B cell (primary cell): ENCODE data around the gene ABCC5. TPM values are rescaled to one million over a fixed set of nuclear protein-coding genes. Genes with fewer than 3 reads are reported as not detected.

Experiments used
- ATAC-seq: fragments of 200-7000 bp; cut with Tn5 transposase; one replicate; pipeline ENCODE4 v1.10.0; 2021; ENCODE audit warnings: low read depth, mild to moderate bottlenecking, moderate number of reproducible peaks, moderate library complexity
- CTCF ChIA-PET: fragments of 350-600 bp; sonication (Branson Sonifier 250); formaldehyde crosslinking; loops from one replicate; lab custom pipeline; 2021; ENCODE audit warnings: antibody characterized with exemption, inconsistent platforms; lab: Charles Lee
- POLR2A ChIA-PET: fragments of 350-600 bp; sonication (Branson Sonifier 250); formaldehyde crosslinking; loops from one replicate; lab custom pipeline; 2021; ENCODE audit warnings: antibody characterized with exemption; lab: Charles Lee
- DNase-seq: peaks from one replicate; pipeline ENCODE4 v3.0.0; 2013
- H2AFZ ChIP-seq: 2 replicates; pipeline ENCODE4 v1.6.1; 2012; ENCODE audit warnings: mild to moderate bottlenecking, low read depth, low read length; ENCODE audit not compliant: insufficient read depth, poor library complexity, severe bottlenecking
- H3K27ac ChIP-seq, 2 donors: 1 replicate in 1 of 2; 2 replicates in 1 of 2; pipeline ENCODE4 v1.5.1; 2012 to 2013; ENCODE audit warnings: low read length in 2 of 2, mild to moderate bottlenecking in 2 of 2, moderate library complexity in 1 of 2
- H3K27me3 ChIP-seq, 4 experiments: fragments of 200-600 bp in 1 of 4; sonication (generic) in 1 of 4; replicated peaks in 1 of 4; 1 replicate in 2 of 4; 2 replicates in 2 of 4; pipeline versions ENCODE4 v1.6.1 to v1.7.0; 2013 to 2016; ENCODE audit warnings: low read length in 3 of 4, mild to moderate bottlenecking in 2 of 4, mixed read lengths in 1 of 4, moderate library complexity in 1 of 4; ENCODE audit not compliant: insufficient read depth in 4 of 4, control insufficient read depth in 3 of 4; ENCODE audit errors: control extremely low read depth in 1 of 4
- H3K36me3 ChIP-seq, 2 experiments: replicated peaks in 1 of 2; 1 replicate in 1 of 2; 2 replicates in 1 of 2; pipeline versions ENCODE4 v1.6.1 to v1.7.1; 2013; ENCODE audit warnings: low read length in 1 of 2; ENCODE audit not compliant: insufficient read depth in 2 of 2, control insufficient read depth in 1 of 2; ENCODE audit errors: control extremely low read depth in 1 of 2, extremely low read depth in 1 of 2
- H3K4me1 ChIP-seq, 2 donors: fragments of 200-600 bp in 1 of 2; sonication (generic) in 1 of 2; 1 replicate in 1 of 2; 2 replicates in 1 of 2; pipeline versions ENCODE4 v1.5.1 to v1.6.1; 2013 to 2017; ENCODE audit warnings: low read length in 2 of 2; ENCODE audit not compliant: control insufficient read depth in 2 of 2, insufficient read depth in 2 of 2
- H3K4me2 ChIP-seq: replicated peaks from 2 replicates; pipeline ENCODE3; 2012; ENCODE audit warnings: mild to moderate bottlenecking, low read depth, low read length; ENCODE audit not compliant: poor library complexity, severe bottlenecking
- H3K4me3 ChIP-seq, 5 experiments: fragments of 200-600 bp in 1 of 5; sonication (generic) in 1 of 5; 1 replicate in 3 of 5; 2 replicates in 2 of 5; pipeline versions ENCODE4 v1.5.1 to v1.7.0; 2011 to 2016; ENCODE audit warnings: low read length in 4 of 5, mild to moderate bottlenecking in 4 of 5, low read depth in 2 of 5, control low read depth in 1 of 5, moderate library complexity in 1 of 5; ENCODE audit not compliant: insufficient read depth in 1 of 5; ENCODE audit errors: control extremely low read depth in 1 of 5, extremely low read depth in 1 of 5
- H3K79me2 ChIP-seq: fragments of 200-600 bp; sonication (generic); one replicate; pipeline ENCODE4 v1.6.0; 2016; ENCODE audit warnings: low read length; ENCODE audit not compliant: control insufficient read depth, insufficient read depth
- H3K9ac ChIP-seq: fragments of 200-600 bp; sonication (generic); 2 replicates; pipeline ENCODE4 v1.6.1; 2017; ENCODE audit warnings: mild to moderate bottlenecking, low read length, moderate library complexity
- H3K9me3 ChIP-seq, 3 donors: one replicate each; pipeline versions ENCODE4 v1.6.1 to v1.7.1; 2013; ENCODE audit warnings: low read length in 2 of 3; ENCODE audit not compliant: control insufficient read depth in 2 of 3, insufficient read depth in 1 of 3; ENCODE audit errors: control extremely low read depth in 1 of 3
- H4K20me1 ChIP-seq: 2 replicates; pipeline ENCODE4 v1.6.0; 2012; ENCODE audit warnings: mild to moderate bottlenecking, low read length; ENCODE audit not compliant: insufficient read depth, control insufficient read depth, poor library complexity, severe bottlenecking
- H3K27ac Mint-ChIP-seq: one replicate; pipeline ENCODE4 v1.8.0; 2021; ENCODE audit warnings: mixed read lengths
- H3K27me3 Mint-ChIP-seq: one replicate; pipeline ENCODE4 v1.8.0; 2021; ENCODE audit warnings: mixed read lengths
- H3K4me1 Mint-ChIP-seq: one replicate; pipeline ENCODE4 v1.8.0; 2021; ENCODE audit warnings: mixed read lengths
- H3K4me3 Mint-ChIP-seq: one replicate; pipeline ENCODE4 v1.8.0; 2021; ENCODE audit warnings: mixed read lengths
- H3K9me3 Mint-ChIP-seq: one replicate; pipeline ENCODE4 v1.8.0; 2022; ENCODE audit warnings: mixed read lengths; ENCODE audit not compliant: insufficient read depth
- CTCF ChIP-seq: fragments of 200-600 bp; IDR thresholded peaks from one replicate; pipeline ENCODE4 v1.8.0; 2022; ENCODE audit warnings: antibody characterized with exemption, mild to moderate bottlenecking
- EZH2 ChIP-seq: IDR thresholded peaks from 2 replicates; pipeline ENCODE4 v1.6.1; 2012; ENCODE audit warnings: borderline replicate concordance, low read depth, mild to moderate bottlenecking, moderate library complexity, low read length; ENCODE audit not compliant: insufficient read depth, poor library complexity, severe bottlenecking
- WGBS: methylation state at CpG from one replicate; pipeline ENCODE4 v1.1.5; 2013; ENCODE audit warnings: missing lambda C conversion rate; ENCODE audit not compliant: insufficient coverage; 5-methylcytosine and 5-hydroxymethylcytosine counted together
- intact Hi-C: fragments of 100-400 bp; cut with micrococcal nuclease; formaldehyde crosslinking; loops from one replicate; pipeline ENCODE4 v1.10.0; 2022
- polyA plus RNA-seq: library from polyadenylated mRNA; depleted of rRNA; stranded (reverse); fragments of >200 nt; gene quantifications from 2 replicates; pipeline ENCODE4 v1.2.3, GENCODE V29; 2012
- total RNA-seq, 2 donors: library from RNA; stranded (reverse); fragments of 120-200 nt in 1 of 2; gene quantifications; 1 replicate in 1 of 2; 2 replicates in 1 of 2; pipeline versions ENCODE4 v1.2.3 to v1.2.4, GENCODE V29; 2013 to 2022

The ABCC5 gene
- total and polyA plus RNA-seq, 2 donors (not counting 1 experiment from before 2014, with no cell fraction given), result 13.4 to 29.5 TPM

- peaks cover 10% of the 10 kb centered on the region for H3K27me3 Mint-ChIP-seq
- ATAC-seq (no peak), DNase-seq (no peak)
- H3K27ac ChIP-seq, result no peak overlapping the region
- ChIA-PET POLR2A (no interaction called here), CTCF (interaction anchor here (1.6 to 5.6 kb wide), 4 partner anchors 9 to 120 kb away, joined by 6 to 84 read pairs (median 36); no protein-coding TSS in a partner anchor)
- intact Hi-C loops, result loop anchor here (2.0 to 5.0 kb wide), 3 partner anchors 111 to 797 kb away; partner anchors contain the start of genes PSMD2 and VPS8
- H3K4me3 ChIP-seq, result no peak overlapping the region
- H4K20me1 ChIP-seq, result no peaks in the 10 kb centered on the region
- no peaks in the 10 kb centered on the region for H3K27me3 ChIP-seq
- no peaks in the 10 kb centered on the region for H3K9me3 ChIP-seq
- no peaks in the 10 kb centered on the region for H3K36me3 ChIP-seq
- H3K4me2 ChIP-seq, result no peak overlapping the region
- H2AFZ ChIP-seq, result no peak overlapping the region
- H3K4me1 Mint-ChIP-seq, result peaks cover 20% of the 10 kb centered on the region
- peaks cover 10 to 13% of the 10 kb centered on the region in 2 donors for H3K4me1 ChIP-seq
- H3K9ac ChIP-seq, result no peak overlapping the region
- no peak for TF ChIP-seq EZH2
- TF ChIP-seq CTCF, result no peak
- no peak overlapping the region for H3K27ac Mint-ChIP-seq
- H3K79me2 ChIP-seq, result peaks cover 11% of the 10 kb centered on the region
- peak overlapping the region; percentile 100 for H3K4me3 Mint-ChIP-seq
- whole genome bisulfite sequencing, result 100% methylated on average over 4 of the region's 5 CpGs
- no peaks in the 10 kb centered on the region for H3K9me3 Mint-ChIP-seq
Measured at GRCh38 chr3:184016169-184016570, 1.5 kb downstream of the ABCC5 start.

- Histone ChIP-seq H2AFZ (no peak overlapping the region), H3K9ac (no peak overlapping the region), H3K4me3 (no peak overlapping the region), H4K20me1 (no peaks in the 10 kb centered on the region), H3K27me3 (no peaks in the 10 kb centered on the region), H3K4me1 (peaks cover 10 to 13% of the 10 kb centered on the region in 2 donors), H3K79me2 (peaks cover 11% of the 10 kb centered on the region), H3K36me3 (no peaks in the 10 kb centered on the region), H3K27ac (no peak overlapping the region), H3K9me3 (no peaks in the 10 kb centered on the region), H3K4me2 (no peak overlapping the region)
- 81% methylated on average over 2 of the region's 10 CpGs for WGBS
- no peak for TF ChIP-seq EZH2
- Mint-ChIP-seq H3K27me3 (peaks cover 6% of the 10 kb centered on the region), H3K4me1 (peaks cover 20% of the 10 kb centered on the region), H3K9me3 (no peaks in the 10 kb centered on the region), H3K4me3 (peak overlapping the region; percentile 100), H3K27ac (no peak overlapping the region)
- ChIA-PET POLR2A (no interaction called here), CTCF (interaction anchor here (1.0 to 5.6 kb wide), 11 partner anchors 9 to 136 kb away, joined by 3 to 84 read pairs (median 6); partner anchors contain the start of gene PARL)
- ATAC-seq (no peak), DNase-seq (no peak)
- intact Hi-C loops, result loop anchor here (2.0 to 5.0 kb wide), 3 partner anchors 111 to 797 kb away; partner anchors contain the start of genes PSMD2 and VPS8
Measured at GRCh38 chr3:184015381-184016019, 2.2 kb downstream of the ABCC5 start.
